Measurements from ENCODE around the gene NUP210.

DNA sequence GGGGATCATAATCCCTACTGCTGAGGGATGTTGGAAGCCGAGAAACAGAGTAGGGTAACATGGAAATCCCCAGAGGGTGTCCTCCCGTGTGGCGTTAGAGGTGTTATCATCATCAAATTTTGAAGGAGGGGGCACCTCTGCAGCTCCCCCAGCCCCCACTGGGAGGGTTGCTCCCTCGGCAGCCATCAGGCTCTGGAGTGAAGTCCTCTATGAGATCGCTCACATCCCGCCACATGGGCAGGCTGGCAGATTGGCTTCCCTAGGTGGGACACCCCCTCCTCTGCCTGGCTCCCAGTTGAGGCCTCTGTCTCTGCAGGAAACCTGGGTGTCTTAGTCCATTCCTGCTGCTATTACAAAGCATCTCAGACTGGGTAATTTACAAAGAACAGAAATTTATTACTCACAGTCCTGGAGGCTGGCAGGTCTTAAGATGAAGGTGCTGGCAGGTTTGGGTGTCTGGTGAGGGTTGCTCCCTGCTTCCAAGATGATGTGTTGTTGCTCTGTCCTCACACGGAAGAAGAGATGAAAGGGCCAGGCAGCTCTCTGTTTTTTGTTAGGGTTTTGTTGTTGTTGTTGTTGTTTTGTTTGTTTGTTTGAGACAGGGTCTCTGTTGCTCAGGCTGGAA lies 120.5 kb downstream of the NUP210 start:
- no peak for TF ChIP-seq JUNB (IDR thresholded peaks at IDR 0.05; ENCODE audit: unreplicated experiment)
- TF ChIP-seq, protein P1, sequence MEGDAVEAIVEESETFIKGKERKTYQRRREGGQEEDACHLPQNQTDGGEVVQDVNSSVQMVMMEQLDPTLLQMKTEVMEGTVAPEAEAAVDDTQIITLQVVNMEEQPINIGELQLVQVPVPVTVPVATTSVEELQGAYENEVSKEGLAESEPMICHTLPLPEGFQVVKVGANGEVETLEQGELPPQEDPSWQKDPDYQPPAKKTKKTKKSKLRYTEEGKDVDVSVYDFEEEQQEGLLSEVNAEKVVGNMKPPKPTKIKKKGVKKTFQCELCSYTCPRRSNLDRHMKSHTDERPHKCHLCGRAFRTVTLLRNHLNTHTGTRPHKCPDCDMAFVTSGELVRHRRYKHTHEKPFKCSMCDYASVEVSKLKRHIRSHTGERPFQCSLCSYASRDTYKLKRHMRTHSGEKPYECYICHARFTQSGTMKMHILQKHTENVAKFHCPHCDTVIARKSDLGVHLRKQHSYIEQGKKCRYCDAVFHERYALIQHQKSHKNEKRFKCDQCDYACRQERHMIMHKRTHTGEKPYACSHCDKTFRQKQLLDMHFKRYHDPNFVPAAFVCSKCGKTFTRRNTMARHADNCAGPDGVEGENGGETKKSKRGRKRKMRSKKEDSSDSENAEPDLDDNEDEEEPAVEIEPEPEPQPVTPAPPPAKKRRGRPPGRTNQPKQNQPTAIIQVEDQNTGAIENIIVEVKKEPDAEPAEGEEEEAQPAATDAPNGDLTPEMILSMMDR (conservative IDR thresholded peaks at IDR 0.05; ENCODE audit: low read depth in 2 of 2): no peak
- no peak for TF ChIP-seq EZH2phosphoT487 (IDR thresholded peaks at IDR 0.05; ENCODE audit: unreplicated experiment)
- no peak for TF ChIP-seq EZH2 (IDR thresholded peaks at IDR 0.05; ENCODE audit: low read depth, unreplicated experiment)
- TF ChIP-seq, protein P2, sequence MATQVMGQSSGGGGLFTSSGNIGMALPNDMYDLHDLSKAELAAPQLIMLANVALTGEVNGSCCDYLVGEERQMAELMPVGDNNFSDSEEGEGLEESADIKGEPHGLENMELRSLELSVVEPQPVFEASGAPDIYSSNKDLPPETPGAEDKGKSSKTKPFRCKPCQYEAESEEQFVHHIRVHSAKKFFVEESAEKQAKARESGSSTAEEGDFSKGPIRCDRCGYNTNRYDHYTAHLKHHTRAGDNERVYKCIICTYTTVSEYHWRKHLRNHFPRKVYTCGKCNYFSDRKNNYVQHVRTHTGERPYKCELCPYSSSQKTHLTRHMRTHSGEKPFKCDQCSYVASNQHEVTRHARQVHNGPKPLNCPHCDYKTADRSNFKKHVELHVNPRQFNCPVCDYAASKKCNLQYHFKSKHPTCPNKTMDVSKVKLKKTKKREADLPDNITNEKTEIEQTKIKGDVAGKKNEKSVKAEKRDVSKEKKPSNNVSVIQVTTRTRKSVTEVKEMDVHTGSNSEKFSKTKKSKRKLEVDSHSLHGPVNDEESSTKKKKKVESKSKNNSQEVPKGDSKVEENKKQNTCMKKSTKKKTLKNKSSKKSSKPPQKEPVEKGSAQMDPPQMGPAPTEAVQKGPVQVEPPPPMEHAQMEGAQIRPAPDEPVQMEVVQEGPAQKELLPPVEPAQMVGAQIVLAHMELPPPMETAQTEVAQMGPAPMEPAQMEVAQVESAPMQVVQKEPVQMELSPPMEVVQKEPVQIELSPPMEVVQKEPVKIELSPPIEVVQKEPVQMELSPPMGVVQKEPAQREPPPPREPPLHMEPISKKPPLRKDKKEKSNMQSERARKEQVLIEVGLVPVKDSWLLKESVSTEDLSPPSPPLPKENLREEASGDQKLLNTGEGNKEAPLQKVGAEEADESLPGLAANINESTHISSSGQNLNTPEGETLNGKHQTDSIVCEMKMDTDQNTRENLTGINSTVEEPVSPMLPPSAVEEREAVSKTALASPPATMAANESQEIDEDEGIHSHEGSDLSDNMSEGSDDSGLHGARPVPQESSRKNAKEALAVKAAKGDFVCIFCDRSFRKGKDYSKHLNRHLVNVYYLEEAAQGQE (IDR thresholded peaks at IDR 0.05; ENCODE audit: unreplicated experiment): no peak
- TF ChIP-seq CREB1 (CRISPR knock-in tag; IDR thresholded peaks at IDR 0.05; ENCODE audit: low read depth): no peak
- TF ChIP-seq STAT1 (IDR thresholded peaks at IDR 0.05; ENCODE audit: unreplicated experiment): no peak
- TF ChIP-seq POLR2AphosphoS5 (IDR thresholded peaks at IDR 0.05; ENCODE audit: low read depth): no peak
- TF ChIP-seq ZNF331 (CRISPR knock-in tag; IDR thresholded peaks at IDR 0.05; ENCODE audit: low read depth): no peak
- no peak for TF ChIP-seq NANOG (IDR thresholded peaks at IDR 0.05; ENCODE audit: borderline replicate concordance)

All from GM23338 (cell line).